Muscle layer of colon (tissue), 2 donors: ENCODE measurements around the gene C1QL4.

Experiments used
- H3K27ac ChIP-seq: one replicate; pipeline ENCODE4 v1.7.0; 2013; ENCODE audit warnings: low read depth, mild to moderate bottlenecking, low read length, moderate library complexity
- H3K27me3 ChIP-seq, 2 donors: one replicate each; pipeline ENCODE4 v1.7.0; 2013; ENCODE audit warnings: low read length in 2 of 2, mild to moderate bottlenecking in 2 of 2; ENCODE audit not compliant: insufficient read depth in 2 of 2, control insufficient read depth in 1 of 2
- H3K36me3 ChIP-seq: one replicate; pipeline ENCODE4 v1.7.0; 2013; ENCODE audit warnings: mild to moderate bottlenecking, low read length; ENCODE audit not compliant: insufficient read depth
- H3K4me1 ChIP-seq: one replicate; pipeline ENCODE4 v1.7.0; 2013; ENCODE audit warnings: mild to moderate bottlenecking, low read length; ENCODE audit not compliant: insufficient read depth
- H3K4me3 ChIP-seq, 2 donors: one replicate each; pipeline ENCODE4 v1.7.0; 2013; ENCODE audit warnings: low read length in 2 of 2, low read depth in 1 of 2, mild to moderate bottlenecking in 1 of 2, moderate library complexity in 1 of 2
- H3K9ac ChIP-seq: one replicate; pipeline ENCODE4 v1.7.0; 2013; ENCODE audit warnings: low read length
- H3K9me3 ChIP-seq: one replicate; pipeline ENCODE4 v1.7.0; 2013; ENCODE audit warnings: mild to moderate bottlenecking, low read length
- donor health status: abdominal sarcoma.
- donor health status: Adenocarcinoma of cecum.

Gene C1QL4

GRCh38 chr12:49295082-49295936, 41.7 kb downstream of the C1QL4 start, which contains the start of gene PRPH:
Gene PRPH, plus strand, starts transcription at chr12:49295147. Its CDS starts 54 bp downstream, at chr12:49295201.
- Histone ChIP-seq H3K9me3 (no peaks in the 10 kb centered on the region), H3K27ac (no peak within 1 kb of the TSS), H3K4me3 (no peak within 1 kb of the TSS), H3K36me3 (no peaks in the 10 kb centered on the region), H3K27me3 (peaks cover 38 to 48% of the 10 kb centered on the region in 2 donors), H3K9ac (no peak within 1 kb of the TSS), H3K4me1 (peaks cover 13% of the 10 kb centered on the region)

- H3K27me3 ChIP-seq, result peaks cover 38 to 48% of the 10 kb centered on the region in 2 donors
- no peak overlapping the region for H3K27ac ChIP-seq
- no peaks in the 10 kb centered on the region for H3K36me3 ChIP-seq
- H3K9me3 ChIP-seq, result no peaks in the 10 kb centered on the region
- no peak overlapping the region for H3K4me3 ChIP-seq
- no peak overlapping the region for H3K9ac ChIP-seq
- H3K4me1 ChIP-seq, result peaks cover 13% of the 10 kb centered on the region
Observed at GRCh38 chr12:49294804-49295081, 42.2 kb downstream of the C1QL4 start.

GRCh38 chr12:49294086-49294803, 42.7 kb downstream of the C1QL4 start:
- no peak overlapping the region for H3K9ac ChIP-seq
- no peaks in the 10 kb centered on the region for H3K36me3 ChIP-seq
- H3K27me3 ChIP-seq, result peaks cover 38 to 48% of the 10 kb centered on the region in 2 donors
- H3K4me1 ChIP-seq, result peaks cover 13% of the 10 kb centered on the region
- no peak overlapping the region for H3K27ac ChIP-seq
- H3K9me3 ChIP-seq, result no peaks in the 10 kb centered on the region
- H3K4me3 ChIP-seq, result no peak overlapping the region

- H3K27ac ChIP-seq, result no peak overlapping the region
- H3K4me3 ChIP-seq, result peak overlapping the region in 1 of 2 donors; percentile 16
- H3K27me3 ChIP-seq, result peaks cover 32 to 45% of the 10 kb centered on the region in 2 donors
- H3K4me1 ChIP-seq, result peaks cover 13% of the 10 kb centered on the region
- no peaks in the 10 kb centered on the region for H3K36me3 ChIP-seq
- H3K9me3 ChIP-seq, result no peaks in the 10 kb centered on the region
- no peak overlapping the region for H3K9ac ChIP-seq
Observed at GRCh38 chr12:49293056-49293956, 43.7 kb downstream of the C1QL4 start.

- H3K9ac ChIP-seq, result no peak overlapping the region
- no peak overlapping the region for H3K4me3 ChIP-seq
- H3K36me3 ChIP-seq, result no peaks in the 10 kb centered on the region
- no peaks in the 10 kb centered on the region for H3K9me3 ChIP-seq
- H3K27ac ChIP-seq, result no peak overlapping the region
- peaks cover 29 to 39% of the 10 kb centered on the region in 2 donors for H3K27me3 ChIP-seq
- peaks cover 13% of the 10 kb centered on the region for H3K4me1 ChIP-seq
Observed at GRCh38 chr12:49292729-49293055, 44.3 kb downstream of the C1QL4 start.

- no peaks in the 10 kb centered on the region for H3K36me3 ChIP-seq
- no peak overlapping the region for H3K9ac ChIP-seq
- H3K9me3 ChIP-seq, result no peaks in the 10 kb centered on the region
- H3K27ac ChIP-seq, result no peak overlapping the region
- peaks cover 4 to 8% of the 10 kb centered on the region in 2 donors for H3K27me3 ChIP-seq
- no peak overlapping the region for H3K4me3 ChIP-seq
- H3K4me1 ChIP-seq, result no peaks in the 10 kb centered on the region
Observed at GRCh38 chr12:49288922-49289555, 47.9 kb downstream of the C1QL4 start.

GRCh38 chr12:49288412-49288853, 48.6 kb downstream of the C1QL4 start:
- Histone ChIP-seq H3K4me3 (no peak overlapping the region), H3K9me3 (no peaks in the 10 kb centered on the region), H3K4me1 (no peaks in the 10 kb centered on the region), H3K27me3 (peaks cover 4 to 13% of the 10 kb centered on the region in 2 donors), H3K27ac (no peak overlapping the region), H3K9ac (no peak overlapping the region), H3K36me3 (no peaks in the 10 kb centered on the region)

- no peaks in the 10 kb centered on the region for H3K4me1 ChIP-seq
- H3K27me3 ChIP-seq, result peaks cover 4 to 13% of the 10 kb centered on the region in 2 donors
- no peaks in the 10 kb centered on the region for H3K36me3 ChIP-seq
- no peak overlapping the region for H3K4me3 ChIP-seq
- no peak overlapping the region for H3K27ac ChIP-seq
- no peaks in the 10 kb centered on the region for H3K9me3 ChIP-seq
- H3K9ac ChIP-seq, result no peak overlapping the region
Observed at GRCh38 chr12:49287876-49288275, 49.1 kb downstream of the C1QL4 start.

GRCh38 chr12:49284672-49285071, 52.3 kb downstream of the C1QL4 start:
- H3K27ac ChIP-seq, result no peak overlapping the region
- H3K4me3 ChIP-seq, result no peak overlapping the region
- peaks cover 4 to 13% of the 10 kb centered on the region in 2 donors for H3K27me3 ChIP-seq
- H3K9ac ChIP-seq, result no peak overlapping the region
- no peaks in the 10 kb centered on the region for H3K36me3 ChIP-seq
- H3K9me3 ChIP-seq, result no peaks in the 10 kb centered on the region
- no peaks in the 10 kb centered on the region for H3K4me1 ChIP-seq

GRCh38 chr12:49283541-49284429, 53.2 kb downstream of the C1QL4 start:
- peaks cover 4 to 8% of the 10 kb centered on the region in 2 donors for H3K27me3 ChIP-seq
- no peak overlapping the region for H3K27ac ChIP-seq
- no peak overlapping the region for H3K4me3 ChIP-seq
- H3K9ac ChIP-seq, result no peak overlapping the region
- H3K9me3 ChIP-seq, result no peaks in the 10 kb centered on the region
- H3K4me1 ChIP-seq, result no peaks in the 10 kb centered on the region
- H3K36me3 ChIP-seq, result no peaks in the 10 kb centered on the region
